ENCODE measurements around the gene ARSA. TPM values are rescaled to one million over a fixed set of nuclear protein-coding genes. Genes with fewer than 3 reads are reported as not detected.
"Not testable (repeated sequence)": the region's sequence is repeated elsewhere in the genome, so short reads cannot be mapped to it uniquely, and the experiment has no call there.

ARSA gene
- total and polyA plus RNA-seq, 7 donors: 10.8 to 56.9 (median 24.8) TPM

DNA sequence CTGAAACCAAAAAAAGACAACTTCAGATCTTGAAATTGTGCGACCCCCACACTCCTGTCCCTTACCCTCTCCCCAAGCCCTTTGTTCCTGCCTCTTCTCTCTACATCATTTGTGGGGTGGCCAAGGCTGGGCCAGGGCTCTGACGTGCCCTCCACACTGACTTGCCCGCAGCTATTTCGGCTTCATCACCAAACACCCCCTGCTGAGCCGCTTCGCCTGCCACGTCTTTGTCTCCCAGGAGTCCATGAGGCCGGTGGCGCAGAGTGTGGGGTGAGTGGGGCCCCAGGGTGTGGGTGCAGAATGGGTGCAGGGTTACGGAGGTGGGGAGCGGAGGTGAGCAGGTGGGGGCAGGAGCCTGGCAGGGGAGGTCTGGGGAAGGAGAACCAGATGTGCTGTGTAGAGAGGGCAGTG is 17.9 kb downstream of the ARSA start:
- 87 to 91% methylated on average over 11 of the region's 11 CpGs for WGBS, 2 donors
- TF ChIP-seq, protein P1, sequence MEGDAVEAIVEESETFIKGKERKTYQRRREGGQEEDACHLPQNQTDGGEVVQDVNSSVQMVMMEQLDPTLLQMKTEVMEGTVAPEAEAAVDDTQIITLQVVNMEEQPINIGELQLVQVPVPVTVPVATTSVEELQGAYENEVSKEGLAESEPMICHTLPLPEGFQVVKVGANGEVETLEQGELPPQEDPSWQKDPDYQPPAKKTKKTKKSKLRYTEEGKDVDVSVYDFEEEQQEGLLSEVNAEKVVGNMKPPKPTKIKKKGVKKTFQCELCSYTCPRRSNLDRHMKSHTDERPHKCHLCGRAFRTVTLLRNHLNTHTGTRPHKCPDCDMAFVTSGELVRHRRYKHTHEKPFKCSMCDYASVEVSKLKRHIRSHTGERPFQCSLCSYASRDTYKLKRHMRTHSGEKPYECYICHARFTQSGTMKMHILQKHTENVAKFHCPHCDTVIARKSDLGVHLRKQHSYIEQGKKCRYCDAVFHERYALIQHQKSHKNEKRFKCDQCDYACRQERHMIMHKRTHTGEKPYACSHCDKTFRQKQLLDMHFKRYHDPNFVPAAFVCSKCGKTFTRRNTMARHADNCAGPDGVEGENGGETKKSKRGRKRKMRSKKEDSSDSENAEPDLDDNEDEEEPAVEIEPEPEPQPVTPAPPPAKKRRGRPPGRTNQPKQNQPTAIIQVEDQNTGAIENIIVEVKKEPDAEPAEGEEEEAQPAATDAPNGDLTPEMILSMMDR (IDR thresholded peaks at IDR 0.05): no peak
- TF ChIP-seq EP300 (IDR thresholded peaks at IDR 0.05) (no peak), POLR2A (IDR thresholded peaks at IDR 0.05) (no peak), POLR2AphosphoS5 (IDR thresholded peaks at IDR 0.05) (no peak)
- Histone ChIP-seq H3K27ac (no peak overlapping the region), H3K4me1 (no peaks in the 10 kb centered on the region), H3K9me3 (no peaks in the 10 kb centered on the region), H3K27me3 (peaks cover 3 to 88% (median 45%) of the 10 kb centered on the region in 3 donors), H3K4me3 (no peak overlapping the region), H3K36me3 (no peaks in the 10 kb centered on the region)
- intact Hi-C loops (cut with DNase I): no loop called here
- DNase-seq: no peak

- WGBS, 2 donors: 83 to 87% methylated on average over 12 of the region's 12 CpGs
- Histone ChIP-seq H3K4me1 (no peaks in the 10 kb centered on the region), H3K27ac (no peak overlapping the region), H3K36me3 (no peaks in the 10 kb centered on the region), H3K27me3 (peaks cover 7 to 88% (median 50%) of the 10 kb centered on the region in 3 donors), H3K4me3 (no peak overlapping the region), H3K9me3 (no peaks in the 10 kb centered on the region)
- no peak for TF ChIP-seq POLR2A (IDR thresholded peaks at IDR 0.05)
- TF ChIP-seq, protein P1 (IDR thresholded peaks at IDR 0.05): no peak
- no peak for TF ChIP-seq POLR2AphosphoS5 (IDR thresholded peaks at IDR 0.05)
- no peak for TF ChIP-seq EP300 (IDR thresholded peaks at IDR 0.05)
- DNase-seq: no peak
- intact Hi-C loops (cut with DNase I): no loop called here
These were observed 18.4 kb downstream of the ARSA start for GRCh38 chr22:50609599-50609998.

GRCh38 chr22:50608996-50609395 is 19.0 kb downstream of the ARSA start:
- H3K27ac ChIP-seq: no peak overlapping the region
- H3K36me3 ChIP-seq: no peaks in the 10 kb centered on the region
- intact Hi-C loops (cut with DNase I): no loop called here
- H3K9me3 ChIP-seq: no peaks in the 10 kb centered on the region
- WGBS, 2 donors: 87 to 93% methylated on average over 10 of the region's 10 CpGs
- no peak for DNase-seq
- no peaks in the 10 kb centered on the region for H3K4me1 ChIP-seq
- H3K4me3 ChIP-seq: no peak overlapping the region
- no peak for TF ChIP-seq POLR2AphosphoS5 (IDR thresholded peaks at IDR 0.05)
- TF ChIP-seq EP300 (IDR thresholded peaks at IDR 0.05): no peak
- TF ChIP-seq, protein P1 (IDR thresholded peaks at IDR 0.05): no peak
- TF ChIP-seq POLR2A (IDR thresholded peaks at IDR 0.05): no peak
- peaks cover 8 to 88% (median 52%) of the 10 kb centered on the region in 3 donors for H3K27me3 ChIP-seq

DNA sequence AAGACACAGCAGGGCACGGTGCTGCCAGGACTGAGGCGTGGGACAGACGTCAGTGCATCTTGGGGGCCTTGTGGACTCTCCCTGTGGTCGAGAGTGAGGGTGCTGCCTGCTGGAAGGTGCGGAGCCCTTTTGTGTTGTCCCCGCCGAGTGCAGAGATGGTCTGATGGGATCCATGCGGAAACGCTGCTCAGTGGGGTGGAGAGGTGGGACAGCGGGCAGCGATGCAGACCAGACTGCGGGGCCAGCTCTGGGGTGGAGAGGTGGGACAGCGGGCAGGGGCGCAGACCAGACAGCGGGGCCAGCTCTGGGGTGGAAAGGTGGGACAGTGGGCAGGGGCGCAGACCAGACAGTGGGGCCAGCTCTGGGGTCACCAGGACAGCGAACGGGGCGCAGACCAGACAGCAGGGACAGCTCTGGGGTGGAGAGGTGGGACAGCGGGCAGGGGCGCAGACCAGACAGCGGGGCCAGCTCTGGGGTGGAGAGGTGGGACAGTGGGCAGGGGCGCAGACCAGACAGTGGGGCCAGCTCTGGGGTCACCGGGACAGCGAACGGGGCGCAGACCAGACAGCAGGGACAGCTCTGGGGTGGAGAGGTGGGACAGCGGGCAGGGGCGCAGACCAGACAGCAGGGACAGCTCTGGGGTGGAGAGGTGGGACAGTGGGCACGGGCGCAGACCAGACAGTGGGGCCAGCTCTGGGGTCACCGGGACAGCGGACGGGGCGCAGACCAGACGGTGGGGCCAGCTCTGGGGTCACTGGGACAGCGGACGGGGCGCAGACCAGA is 19.7 kb downstream of the ARSA start:
- peaks cover 16 to 88% (median 52%) of the 10 kb centered on the region in 3 donors for H3K27me3 ChIP-seq
- H3K27ac ChIP-seq; intact Hi-C loops (cut with DNase I); H3K4me1 ChIP-seq; H3K36me3 ChIP-seq; H3K9me3 ChIP-seq; H3K4me3 ChIP-seq; DNase-seq: not testable (repeated sequence)
- 86 to 87% methylated on average over 39 of the region's 39 CpGs for WGBS, 2 donors

DNA sequence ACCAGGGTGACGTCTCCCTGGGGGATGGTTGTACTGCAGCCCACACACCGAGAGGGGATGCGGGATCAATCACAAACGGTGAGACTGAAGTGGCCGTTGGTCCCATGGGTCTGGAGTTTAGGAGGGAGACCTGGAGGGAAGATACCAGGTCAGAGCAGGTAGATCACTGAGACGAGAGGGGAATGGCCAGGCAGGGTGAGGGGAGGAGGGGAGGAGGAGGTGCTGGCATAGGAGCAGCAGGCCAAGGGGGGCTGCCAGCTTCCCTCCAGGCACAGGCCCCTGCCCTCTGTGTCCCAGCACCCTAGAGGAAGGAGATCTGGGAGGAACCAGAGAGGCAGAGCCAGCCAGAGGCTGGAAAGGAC is 20.3 kb downstream of the ARSA start:
- H3K36me3 ChIP-seq: no peaks in the 10 kb centered on the region
- no peak for TF ChIP-seq EP300 (IDR thresholded peaks at IDR 0.05)
- TF ChIP-seq, protein P1 (IDR thresholded peaks at IDR 0.05): no peak
- no peak for TF ChIP-seq POLR2A (IDR thresholded peaks at IDR 0.05)
- no peak for TF ChIP-seq POLR2AphosphoS5 (IDR thresholded peaks at IDR 0.05)
- H3K27me3 ChIP-seq: peaks cover 16 to 88% (median 52%) of the 10 kb centered on the region in 3 donors
- WGBS, 2 donors: 67% methylated on average over 6 of the region's 6 CpGs
- H3K4me1 ChIP-seq: no peaks in the 10 kb centered on the region
- intact Hi-C loops (cut with DNase I): no loop called here
- H3K9me3 ChIP-seq: no peaks in the 10 kb centered on the region
- H3K4me3 ChIP-seq: no peak overlapping the region
- DNase-seq: no peak
- no peak overlapping the region for H3K27ac ChIP-seq

Measured in sigmoid colon (tissue), 7 donors.